ENCODE data around the gene PDCD10. TPM values are rescaled to one million over a fixed set of nuclear protein-coding genes. Genes with fewer than 3 reads are reported as not detected.

PDCD10 gene
- 165 and 211 TPM in 2 replicates for polyA plus RNA-seq

GRCh38 chr3:167734498-167735232, at the start of gene PDCD10:
Gene PDCD10, minus strand, starts transcription at chr3:167734892. Its CDS starts 14,735 bp downstream, at chr3:167720157.

GRCh38 chr3:167735233-167736138, 794 bp upstream of the PDCD10 start, which contains the start of gene SERPINI1:
Gene SERPINI1, plus strand, starts transcription at chr3:167735721. Its CDS starts 53,408 bp downstream, at chr3:167789129.

GRCh38 chr3:167653760-167654159, 80.9 kb downstream of the PDCD10 start, which contains the start of gene WDR49:
Gene WDR49, minus strand, starts transcription at chr3:167653942. Its CDS starts 517 bp downstream, at chr3:167653425.

Other genes with a start within 250 kb of the PDCD10 start
- gene WDR49, start 81.0 kb downstream of the PDCD10 start, polyA plus RNA-seq = 3.2 and 6.9 TPM in 2 replicates
- 687 and 886 TPM in 2 replicates for gene SERPINI1, start 829 bp upstream of the PDCD10 start, polyA plus RNA-seq

All from Purkinje cell (primary cell).